IMR-90 (cell line): ENCODE results near the gene RAD1. TPM values are rescaled to one million over a fixed set of nuclear protein-coding genes. Genes with fewer than 3 reads are reported as not detected.

Experiments
- ATAC-seq: fragments of 200-7000 bp; cut with Tn5 transposase; 2 replicates; pipeline ENCODE4 v1.9.1; 2020; ENCODE audit warnings: low read depth, mild to moderate bottlenecking, moderate library complexity
- BruUV-seq: library from RNA; stranded (reverse); fragments of 400-500 nt; replicated peaks from 2 replicates; lab custom pipeline; 2021; lab: Mats Ljungman, UMichigan
- CTCF ChIA-PET: fragments of 300-600 bp; formaldehyde crosslinking; extraction: SDS; loops from one replicate; lab custom pipeline; 2021; ENCODE audit warnings: antibody characterized with exemption; lab: Yijun Ruan, JAX
- POLR2A ChIA-PET: fragments of 300-600 bp; sonication (Branson Sonifier 250); formaldehyde crosslinking; loops from one replicate; lab custom pipeline; 2022; ENCODE audit warnings: antibody characterized with exemption; ENCODE audit not compliant: unreplicated experiment; lab: Charles Lee
- DNase-seq: peaks from one replicate; pipeline ENCODE4 v3.0.0; 2013
- H2AFZ ChIP-seq: replicated peaks from 2 replicates; pipeline ENCODE3; 2013; ENCODE audit warnings: low read length, mild to moderate bottlenecking; ENCODE audit not compliant: poor library complexity
- H2AK5ac ChIP-seq: 2 replicates; pipeline ENCODE4 v1.6.1; 2013; ENCODE audit warnings: low read depth, low read length, inconsistent platforms
- H2AK9ac ChIP-seq: replicated peaks from 2 replicates; pipeline ENCODE3; 2013; ENCODE audit warnings: mild to moderate bottlenecking, low read depth, low read length, moderate library complexity; ENCODE audit not compliant: poor library complexity
- H2BK120ac ChIP-seq: 2 replicates; pipeline ENCODE4 v1.6.1; 2013; ENCODE audit warnings: low read depth, low read length, inconsistent platforms
- H2BK15ac ChIP-seq: 3 replicates; pipeline ENCODE4 v1.6.1; 2013; ENCODE audit warnings: low read depth, low read length, inconsistent platforms
- H2BK20ac ChIP-seq: 2 replicates; pipeline ENCODE4 v1.6.1; 2013; ENCODE audit warnings: low read depth, mild to moderate bottlenecking, inconsistent platforms, low read length, moderate library complexity
- H2BK5ac ChIP-seq: 2 replicates; pipeline ENCODE4 v1.6.1; 2013; ENCODE audit warnings: mild to moderate bottlenecking, low read depth, low read length, inconsistent platforms; ENCODE audit not compliant: poor library complexity, severe bottlenecking
- H3K14ac ChIP-seq: replicated peaks from 2 replicates; pipeline ENCODE4 v1.6.1; 2013; ENCODE audit warnings: low read depth, low read length, inconsistent platforms
- H3K18ac ChIP-seq: 2 replicates; pipeline ENCODE4 v1.6.1; 2013; ENCODE audit warnings: low read depth, low read length, control low read depth
- H3K23ac ChIP-seq: 2 replicates; pipeline ENCODE4 v1.6.1; 2013; ENCODE audit warnings: low read depth, low read length, inconsistent platforms
- H3K27ac ChIP-seq: 2 replicates; pipeline ENCODE4 v1.5.1; 2013; ENCODE audit warnings: mild to moderate bottlenecking, control low read depth, low read length; ENCODE audit not compliant: insufficient read depth
- H3K27me3 ChIP-seq: 2 replicates; pipeline ENCODE4 v1.6.1; 2013; ENCODE audit warnings: low read length; ENCODE audit not compliant: control insufficient read depth, insufficient read depth
- H3K36me3 ChIP-seq: 2 replicates; pipeline ENCODE4 v1.6.1; 2013; ENCODE audit warnings: low read length, mixed read lengths; ENCODE audit not compliant: control insufficient read depth, insufficient read depth
- H3K4ac ChIP-seq: 2 replicates; pipeline ENCODE4 v1.6.1; 2013; ENCODE audit warnings: low read depth, low read length, inconsistent platforms
- H3K4me1 ChIP-seq: 2 replicates; pipeline ENCODE4 v1.6.1; 2013; ENCODE audit warnings: low read length, mixed read lengths; ENCODE audit not compliant: control insufficient read depth, insufficient read depth
- H3K4me2 ChIP-seq: 2 replicates; pipeline ENCODE4 v1.6.1; 2013; ENCODE audit warnings: low read depth, mild to moderate bottlenecking, control low read depth, low read length, moderate library complexity
- H3K4me3 ChIP-seq: 2 replicates; pipeline ENCODE4 v1.5.1; 2013; ENCODE audit warnings: low read depth, mild to moderate bottlenecking, control low read depth, low read length, moderate library complexity; ENCODE audit not compliant: insufficient read depth
- H3K56ac ChIP-seq: 2 replicates; pipeline ENCODE4 v1.6.1; 2013; ENCODE audit warnings: low read length, inconsistent platforms; ENCODE audit not compliant: insufficient read depth; ENCODE audit errors: extremely low read depth
- H3K79me1 ChIP-seq, 2 experiments: 2 replicates each; pipeline ENCODE4 v1.6.1; 2013; ENCODE audit warnings: low read length in 2 of 2, inconsistent platforms in 1 of 2, low read depth in 1 of 2
- H3K9ac ChIP-seq: 2 replicates; pipeline ENCODE4 v1.6.1; 2013; ENCODE audit warnings: low read depth, low read length, control low read depth
- H3K9me1 ChIP-seq: 2 replicates; pipeline ENCODE4 v1.6.1; 2013; ENCODE audit warnings: low read length, inconsistent platforms; ENCODE audit not compliant: insufficient read depth
- H3K9me3 ChIP-seq: 2 replicates; pipeline ENCODE4 v1.6.1; 2013; ENCODE audit warnings: low read length; ENCODE audit not compliant: control insufficient read depth, insufficient read depth
- H4K20me1 ChIP-seq: 2 replicates; pipeline ENCODE4 v1.6.1; 2013; ENCODE audit warnings: low read length, inconsistent platforms; ENCODE audit not compliant: insufficient read depth
- H4K5ac ChIP-seq: 2 replicates; pipeline ENCODE4 v1.6.1; 2013; ENCODE audit warnings: mild to moderate bottlenecking, low read depth, low read length, control low read depth
- H4K8ac ChIP-seq, 2 experiments: 2 replicates each; pipeline ENCODE4 v1.6.1; 2013; ENCODE audit warnings: low read depth in 2 of 2, low read length in 2 of 2, control low read depth in 1 of 2, inconsistent platforms in 1 of 2
- H4K91ac ChIP-seq: 2 replicates; pipeline ENCODE4 v1.6.1; 2013; ENCODE audit warnings: low read depth, low read length, inconsistent platforms; ENCODE audit not compliant: insufficient read depth
- WGBS, 2 experiments: methylation state at CpG; one replicate each; pipeline versions ENCODE4 v1.1.5 to v1.1.7; 2013; ENCODE audit warnings: missing lambda C conversion rate in 2 of 2; ENCODE audit not compliant: insufficient read length in 1 of 2; ENCODE audit errors: extremely low coverage in 2 of 2; 5-methylcytosine and 5-hydroxymethylcytosine counted together
- dilution Hi-C: fragments of 300-500 bp; cut with HindIII; formaldehyde crosslinking; loops from one replicate; pipeline ENCODE4 v1.14.3; 2018; ENCODE audit warnings: low sequenced_read_pairs; ENCODE audit not compliant: unreplicated experiment
- in situ Hi-C: fragments of 300-500 bp; cut with MboI; formaldehyde crosslinking; loops from 3 replicates; pipeline ENCODE4 v1.14.3; 2019; ENCODE audit warnings: low sequenced_read_pairs, inconsistent platforms, mixed read lengths
- intact Hi-C: fragments of 100-400 bp; cut with micrococcal nuclease; formaldehyde crosslinking; loops from 2 replicates; pipeline ENCODE4 v1.10.0; 2022
- polyA plus RNA-seq, 3 experiments: library from polyadenylated mRNA; depleted of rRNA; stranded (reverse); fragments of >200 nt; gene quantifications; 2 replicates each; pipeline ENCODE4 v1.2.3, GENCODE V29; 2012; ENCODE audit warnings: low replicate concordance in 1 of 3
- total RNA-seq: library from RNA; depleted of rRNA; stranded (reverse); fragments of >200 nt; gene quantifications from 2 replicates; pipeline ENCODE4 v1.2.3, GENCODE V29; 2012
- TF ChIP-seq, protein P1 (sequence below): fragments of 150-350 bp; IDR thresholded peaks from 2 replicates; pipeline ENCODE4 v1.6.1; 2016; ENCODE audit warnings: low read depth, mild to moderate bottlenecking, low read length, moderate library complexity, borderline replicate concordance

The RAD1 gene
- total and polyA plus RNA-seq, 2 of the 4 experiments (the other 2 are of a cell fraction) = 18.5 to 21.5 TPM

DNA sequence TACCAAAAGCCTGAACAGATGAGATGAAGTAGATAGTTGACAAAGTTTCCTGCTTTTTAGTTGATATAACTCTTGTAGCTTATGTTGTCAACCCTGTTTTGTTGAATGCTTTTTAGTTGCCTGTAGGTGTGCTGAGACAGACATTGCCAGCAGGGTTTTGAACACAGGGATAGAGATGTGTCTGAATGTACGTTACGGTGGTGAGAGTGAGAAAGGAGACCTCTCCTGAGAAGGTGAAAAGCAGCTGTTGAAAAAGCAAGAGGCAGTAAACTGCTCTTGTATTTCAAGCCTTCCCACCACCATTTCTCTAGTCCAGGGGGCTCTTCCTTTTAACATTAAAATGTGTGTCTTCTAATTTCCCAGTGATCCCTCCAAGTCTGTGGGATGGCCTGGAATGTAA lies 28.7 kb upstream of the RAD1 start:
- Histone ChIP-seq H4K20me1 (no peaks in the 10 kb centered on the region), H3K27me3 (no peaks in the 10 kb centered on the region), H3K9me1 (no peaks in the 10 kb centered on the region), H3K9me3 (no peaks in the 10 kb centered on the region), H2AK9ac (no peak overlapping the region), H2AFZ (no peak overlapping the region), H2AK5ac (no peak overlapping the region), H3K79me1 (peaks cover 0 to 4% of the 10 kb centered on the region in 2 experiments; a peak in 1 of 4 replicates), H3K14ac (no peak overlapping the region), H2BK120ac (no peak overlapping the region), H4K8ac (no peak overlapping the region), H4K5ac (no peak overlapping the region), H3K56ac (no peak overlapping the region), H3K9ac (no peak overlapping the region), H3K4me1 (no peaks in the 10 kb centered on the region), H3K18ac (no peak overlapping the region), H2BK15ac (no peak overlapping the region), H2BK20ac (no peak overlapping the region), H3K4ac (no peak overlapping the region), H3K4me2 (no peak overlapping the region), H3K36me3 (peaks cover 31% of the 10 kb centered on the region), H2BK5ac (no peak overlapping the region), H4K91ac (no peak overlapping the region), H3K4me3 (no peak overlapping the region), H3K27ac (no peak overlapping the region), H3K23ac (no peak overlapping the region)
- dilution Hi-C loops = no loop called here
- DNase-seq (no peak), ATAC-seq (no peak)
- POLR2A ChIA-PET = interaction anchor here (0.6 kb wide), 1 partner anchor 186 kb away, joined by 4 read pairs; no protein-coding TSS in a partner anchor
- in situ Hi-C loops = no loop called here
- intact Hi-C loops = no loop called here
- WGBS, 2 experiments = no CpG with 5 or more reads among the region's 2 CpGs
- no TSS peak for BruUV-seq
- CTCF ChIA-PET = interaction anchor here (1.0 kb wide), 1 partner anchor 14 kb away, joined by 5 read pairs; no protein-coding TSS in a partner anchor
- TF ChIP-seq, protein P1, sequence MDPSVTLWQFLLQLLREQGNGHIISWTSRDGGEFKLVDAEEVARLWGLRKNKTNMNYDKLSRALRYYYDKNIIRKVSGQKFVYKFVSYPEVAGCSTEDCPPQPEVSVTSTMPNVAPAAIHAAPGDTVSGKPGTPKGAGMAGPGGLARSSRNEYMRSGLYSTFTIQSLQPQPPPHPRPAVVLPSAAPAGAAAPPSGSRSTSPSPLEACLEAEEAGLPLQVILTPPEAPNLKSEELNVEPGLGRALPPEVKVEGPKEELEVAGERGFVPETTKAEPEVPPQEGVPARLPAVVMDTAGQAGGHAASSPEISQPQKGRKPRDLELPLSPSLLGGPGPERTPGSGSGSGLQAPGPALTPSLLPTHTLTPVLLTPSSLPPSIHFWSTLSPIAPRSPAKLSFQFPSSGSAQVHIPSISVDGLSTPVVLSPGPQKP = no peak
